ENCODE data around the gene MAG.

The MAG gene

GRCh38 chr19:35291916-35292315, at the start of gene MAG:
Gene MAG (plus strand): TSS chr19:35292161. CDS start chr19:35295409, 3,248 bp downstream.
- DNase-seq, result no peak

GRCh38 chr19:35246466-35247092, 45.4 kb upstream of the MAG start:
- no peak for DNase-seq

GRCh38 chr19:35247526-35248309, 44.2 kb upstream of the MAG start:
- DNase-seq, result peak; percentile 61

GRCh38 chr19:35248310-35249145, 43.4 kb upstream of the MAG start, which contains the start of gene LSR:
Gene LSR (plus strand): TSS chr19:35249002. CDS start chr19:35249023, 21 bp downstream.
- DNase-seq, result peak; percentile 77

GRCh38 chr19:35249146-35249847, 42.7 kb upstream of the MAG start:
- DNase-seq, result no peak

- no peak for DNase-seq
Observed at GRCh38 chr19:35249848-35250711, 41.9 kb upstream of the MAG start.

- DNase-seq, result no peak
Observed at GRCh38 chr19:35251456-35251855, 40.5 kb upstream of the MAG start.

GRCh38 chr19:35253316-35254286, 38.4 kb upstream of the MAG start:
- DNase-seq, result no peak

GRCh38 chr19:35254341-35255297, 37.3 kb upstream of the MAG start:
- DNase-seq, result no peak

GRCh38 chr19:35256566-35256965, 35.4 kb upstream of the MAG start:
- no peak for DNase-seq

GRCh38 chr19:35257113-35257461, 34.9 kb upstream of the MAG start:
- no peak for DNase-seq

- DNase-seq, result no peak
Observed at GRCh38 chr19:35260694-35261304, 31.2 kb upstream of the MAG start.

- no peak for DNase-seq
Observed at GRCh38 chr19:35261356-35262100, 30.4 kb upstream of the MAG start.

GRCh38 chr19:35262101-35262761, 29.7 kb upstream of the MAG start:
- no peak for DNase-seq

- no peak for DNase-seq
Observed at GRCh38 chr19:35264268-35265125, 27.5 kb upstream of the MAG start.

GRCh38 chr19:35265126-35265899, 26.6 kb upstream of the MAG start:
- no peak for DNase-seq

Measured in stimulated activated naive CD4-positive, alpha-beta T cell treated with Interleukin-2 at 50 U/mL for 16 hours (primary cell).